WI38 (cell line): ENCODE data around the gene DUSP15.

Experiments
- H3K4me3 ChIP-seq: 2 replicates; pipeline ENCODE4 v1.5.1; 2011; ENCODE audit warnings: low read depth, mild to moderate bottlenecking, control low read depth, low read length
- TF ChIP-seq, protein P1 (sequence below): IDR thresholded peaks from 2 replicates; pipeline ENCODE4 v1.5.1; 2012; ENCODE audit warnings: low read depth, mild to moderate bottlenecking, control low read depth, low read length

Gene DUSP15

DNA sequence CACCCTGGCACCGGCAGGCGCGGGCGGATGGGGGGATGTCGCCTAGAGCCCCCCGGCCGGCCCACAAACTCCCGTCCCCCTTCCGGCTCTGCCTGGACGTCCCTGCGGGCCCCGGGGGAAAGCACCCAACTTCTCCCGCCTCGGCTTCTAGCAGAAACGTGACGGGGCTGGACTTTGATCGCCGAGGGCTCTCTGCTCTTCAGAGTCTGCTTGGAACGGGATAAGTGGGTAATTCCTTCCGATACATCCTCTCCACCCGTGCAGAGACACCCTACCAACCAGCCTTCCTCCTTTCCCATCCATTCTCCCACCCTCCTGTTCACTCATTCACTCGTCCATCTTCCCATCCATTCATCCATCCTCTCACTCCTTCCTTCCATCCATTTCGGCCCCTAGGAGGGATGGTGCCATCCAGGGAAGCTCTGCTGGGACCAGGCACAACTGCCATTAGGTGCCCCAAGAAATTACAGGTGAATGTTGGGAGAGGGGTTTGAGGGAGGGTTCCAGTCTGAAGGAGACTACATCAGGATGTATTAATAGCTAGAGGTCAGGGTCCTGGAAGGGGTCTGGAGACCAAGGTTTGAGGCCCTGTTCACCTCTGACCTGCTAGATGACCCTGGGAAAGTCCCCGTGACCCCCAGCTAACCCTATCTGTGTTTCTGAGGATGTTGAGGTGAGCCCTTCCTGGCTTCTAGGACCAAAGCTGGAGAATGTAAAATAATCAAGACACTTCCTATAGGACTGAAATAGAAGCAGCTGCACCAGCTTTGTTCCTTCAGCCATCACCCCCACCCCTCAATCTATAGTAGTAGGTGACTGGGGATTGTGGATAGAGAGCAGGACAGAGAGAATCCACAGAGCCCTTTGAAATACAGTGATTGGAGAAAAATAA, 645 bp upstream of the DUSP15 start:
- TF ChIP-seq, protein P1, sequence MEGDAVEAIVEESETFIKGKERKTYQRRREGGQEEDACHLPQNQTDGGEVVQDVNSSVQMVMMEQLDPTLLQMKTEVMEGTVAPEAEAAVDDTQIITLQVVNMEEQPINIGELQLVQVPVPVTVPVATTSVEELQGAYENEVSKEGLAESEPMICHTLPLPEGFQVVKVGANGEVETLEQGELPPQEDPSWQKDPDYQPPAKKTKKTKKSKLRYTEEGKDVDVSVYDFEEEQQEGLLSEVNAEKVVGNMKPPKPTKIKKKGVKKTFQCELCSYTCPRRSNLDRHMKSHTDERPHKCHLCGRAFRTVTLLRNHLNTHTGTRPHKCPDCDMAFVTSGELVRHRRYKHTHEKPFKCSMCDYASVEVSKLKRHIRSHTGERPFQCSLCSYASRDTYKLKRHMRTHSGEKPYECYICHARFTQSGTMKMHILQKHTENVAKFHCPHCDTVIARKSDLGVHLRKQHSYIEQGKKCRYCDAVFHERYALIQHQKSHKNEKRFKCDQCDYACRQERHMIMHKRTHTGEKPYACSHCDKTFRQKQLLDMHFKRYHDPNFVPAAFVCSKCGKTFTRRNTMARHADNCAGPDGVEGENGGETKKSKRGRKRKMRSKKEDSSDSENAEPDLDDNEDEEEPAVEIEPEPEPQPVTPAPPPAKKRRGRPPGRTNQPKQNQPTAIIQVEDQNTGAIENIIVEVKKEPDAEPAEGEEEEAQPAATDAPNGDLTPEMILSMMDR, result no peak
- H3K4me3 ChIP-seq, result no peak overlapping the region; the same call in 1 of the 2 replicates

DNA sequence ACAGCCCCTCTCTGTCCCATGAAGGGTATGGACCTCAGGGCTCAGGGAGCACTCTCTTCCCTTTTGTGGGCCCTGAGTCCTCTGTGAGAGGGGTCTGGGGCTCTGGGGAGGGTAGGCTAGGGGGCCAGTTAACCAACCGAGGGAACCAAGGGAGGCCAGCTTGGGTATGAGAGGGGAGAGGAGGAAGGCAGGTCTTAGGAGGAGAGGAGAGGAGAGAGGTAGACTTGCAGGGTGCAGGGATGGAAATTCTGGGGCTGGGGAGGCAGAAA, 720 bp downstream of the DUSP15 start:
- H3K4me3 ChIP-seq, result no peak overlapping the region

DNA sequence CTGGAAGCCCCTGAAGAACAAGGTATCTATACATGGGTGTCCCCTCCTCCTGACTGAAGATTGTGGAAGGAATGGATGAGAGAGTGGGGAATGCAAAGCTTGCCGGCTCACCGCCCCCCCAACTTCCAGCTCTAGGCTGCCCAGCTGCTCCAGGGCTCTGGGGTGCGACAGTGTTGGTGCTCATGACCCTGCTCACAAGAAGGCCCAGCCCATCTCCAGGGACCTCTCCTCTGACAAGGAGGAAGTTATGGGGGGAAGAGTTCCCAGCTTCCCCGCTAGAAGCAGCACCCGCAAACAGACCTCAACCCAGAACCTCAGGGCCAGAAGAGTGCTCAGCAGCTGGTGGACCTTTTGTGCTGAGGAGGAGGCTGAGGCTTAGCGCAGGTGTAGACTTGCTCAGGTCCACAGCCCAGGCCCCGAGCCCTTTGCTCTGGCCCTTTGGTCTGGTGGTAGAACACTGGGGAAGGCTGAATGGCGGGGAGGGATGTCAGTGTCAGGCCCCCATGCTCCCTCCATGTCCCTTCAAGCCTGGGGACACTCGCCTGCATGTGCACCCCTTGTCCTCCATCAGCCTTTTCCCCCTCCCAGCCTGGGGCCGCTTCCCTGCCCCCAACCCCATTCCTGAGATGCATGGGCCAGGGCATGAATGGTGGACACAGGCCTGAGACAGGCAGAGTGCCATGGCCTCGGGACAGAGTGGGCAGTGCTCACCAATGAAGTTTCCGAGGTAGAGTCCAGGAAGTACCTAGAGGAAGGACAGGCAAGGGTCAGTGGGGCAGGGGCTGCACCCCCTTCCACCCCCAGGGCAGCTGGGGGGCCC, 1.3 kb downstream of the DUSP15 start:
- no peak overlapping the region for H3K4me3 ChIP-seq
- TF ChIP-seq, protein P1, result no peak

More for the DNA sequence above, 720 bp downstream of the DUSP15 start:
- TF ChIP-seq, protein P1, result no peak

DNA sequence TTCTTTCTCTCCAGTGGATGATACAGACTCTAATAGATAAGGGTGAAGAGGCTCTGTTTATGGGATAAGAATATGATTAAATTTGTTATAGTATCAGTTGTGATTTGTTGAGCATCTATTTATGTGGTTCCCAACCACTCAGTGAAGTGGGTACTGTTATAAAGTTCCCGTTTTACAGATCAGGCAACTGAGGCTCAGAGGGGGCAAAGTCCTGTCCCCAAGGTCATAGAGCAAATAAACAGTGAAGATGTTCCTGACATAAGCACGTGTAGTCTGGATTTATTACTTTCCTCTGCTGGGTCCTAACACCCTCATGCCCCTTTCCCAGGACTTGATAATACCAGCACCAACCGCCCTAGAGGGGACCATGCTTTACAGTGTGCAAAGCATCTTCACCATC, 4.1 kb downstream of the DUSP15 start:
- H3K4me3 ChIP-seq, result no peak overlapping the region
- TF ChIP-seq, protein P1, result no peak

- no peak overlapping the region for H3K4me3 ChIP-seq
Measured at GRCh38 chr20:31864521-31865400, 5.6 kb downstream of the DUSP15 start.

DNA sequence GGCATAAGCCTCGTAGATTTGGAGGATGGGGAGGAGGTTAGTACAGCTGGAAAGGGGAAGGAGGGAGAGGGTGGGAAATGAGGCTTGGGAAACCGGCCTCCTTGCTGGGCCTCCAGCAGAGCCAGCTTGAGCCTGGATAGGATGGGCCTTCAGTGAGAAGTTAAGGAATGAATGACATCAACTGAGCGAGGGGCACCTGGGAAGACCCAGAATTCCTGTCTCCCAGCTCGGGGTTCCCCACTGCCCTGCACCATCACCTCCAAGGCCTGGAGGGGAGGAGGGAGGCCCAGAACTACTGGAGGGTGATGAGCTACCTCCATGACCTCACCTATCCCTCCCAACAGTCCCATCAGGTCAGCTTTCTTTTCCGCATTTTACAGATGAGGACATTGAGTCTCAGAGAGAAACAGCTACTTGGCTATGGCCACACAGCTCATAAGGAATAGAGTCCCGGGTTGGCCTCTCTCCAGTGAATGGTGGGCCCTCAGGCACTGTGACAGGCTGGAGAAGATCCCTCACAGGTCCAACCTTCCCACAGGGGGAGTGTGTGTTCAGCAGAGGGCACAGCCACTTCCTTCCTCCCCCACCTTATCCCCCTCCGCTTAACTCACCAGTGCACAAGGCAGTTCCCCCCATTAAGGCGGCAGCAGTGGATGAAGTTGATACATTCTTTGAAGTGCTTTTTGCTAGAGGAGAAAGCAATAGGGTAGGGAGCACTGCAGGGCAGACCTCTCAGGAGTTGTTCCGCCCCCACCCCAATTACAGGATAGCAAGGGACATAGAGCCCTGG, 6.8 kb downstream of the DUSP15 start:
- no peak overlapping the region for H3K4me3 ChIP-seq
- TF ChIP-seq, protein P1, result no peak

More at GRCh38 chr20:31864521-31865400, 5.6 kb downstream of the DUSP15 start:
- TF ChIP-seq, protein P1, result no peak
